ENCODE results near the gene PLCXD1. TPM values are rescaled to one million over a fixed set of nuclear protein-coding genes. Genes with fewer than 3 reads are reported as not detected.

PLCXD1 gene
- total and polyA plus RNA-seq, 9 of the 15 experiments (the other 6 are each of a cell fraction or from before 2014, with no cell fraction given), result 6.0 to 60.2 (median 39.5) TPM

- TF ChIP-seq ZBTB26 (CRISPR knock-in tag; IDR thresholded peaks at IDR 0.05) (no peak), PTTG1 (tag; IDR thresholded peaks at IDR 0.05; ENCODE audit: low read depth) (no peak), ATF2 (CRISPR knock-in tag; IDR thresholded peaks at IDR 0.05) (no peak), ATF4 (CRISPR knock-in tag; IDR thresholded peaks at IDR 0.05) (no peak), NUFIP1 (IDR thresholded peaks at IDR 0.05; ENCODE audit: partially characterized antibody) (no peak), PKNOX1 (IDR thresholded peaks at IDR 0.05) (peak; percentile 100), DLX4 (CRISPR knock-in tag; IDR thresholded peaks at IDR 0.05) (no peak), WHSC1 (IDR thresholded peaks at IDR 0.05; ENCODE audit: low read length) (no peak), MTF1 (CRISPR knock-in tag; IDR thresholded peaks at IDR 0.05; ENCODE audit: borderline replicate concordance) (no peak), GTF3C2 (IDR thresholded peaks at IDR 0.05; ENCODE audit: borderline replicate concordance, extremely low read depth, insufficient read length) (no peak), PRDM10 (IDR thresholded peaks at IDR 0.05; ENCODE audit: partially characterized antibody) (no peak)
These were observed 37.8 kb downstream of the PLCXD1 start, which contains the start of gene GTPBP6 (continued) for GRCh38 chrX:318739-319578.
